Measurements from ENCODE around the gene JAKMIP2.
"Not testable (repeated sequence)": the region's sequence is repeated elsewhere in the genome, so short reads cannot be mapped to it uniquely, and the experiment has no call there.

GRCh38 chr5:147822222-147822621 lies 39.7 kb upstream of the JAKMIP2 start:
- not testable (repeated sequence) for TF ChIP-seq FOXP2 (optimal IDR thresholded peaks at IDR 0.05; ENCODE audit: control extremely low read depth, extremely low read length, insufficient read depth); POLR2AphosphoS5 (IDR thresholded peaks at IDR 0.05; ENCODE audit: borderline replicate concordance, low read depth, low read length)

Measured in SK-N-MC (cell line).